Measurements from ENCODE around the gene SOCS3. TPM values are rescaled to one million over a fixed set of nuclear protein-coding genes. Genes with fewer than 3 reads are reported as not detected.
"Not testable (repeated sequence)": the region's sequence is repeated elsewhere in the genome, so short reads cannot be mapped to it uniquely, and the experiment has no call there.

Gene SOCS3
- polyA plus RNA-seq, 12 donors = 6.8 to 100 (median 18.8) TPM; not detected in 1

DNA sequence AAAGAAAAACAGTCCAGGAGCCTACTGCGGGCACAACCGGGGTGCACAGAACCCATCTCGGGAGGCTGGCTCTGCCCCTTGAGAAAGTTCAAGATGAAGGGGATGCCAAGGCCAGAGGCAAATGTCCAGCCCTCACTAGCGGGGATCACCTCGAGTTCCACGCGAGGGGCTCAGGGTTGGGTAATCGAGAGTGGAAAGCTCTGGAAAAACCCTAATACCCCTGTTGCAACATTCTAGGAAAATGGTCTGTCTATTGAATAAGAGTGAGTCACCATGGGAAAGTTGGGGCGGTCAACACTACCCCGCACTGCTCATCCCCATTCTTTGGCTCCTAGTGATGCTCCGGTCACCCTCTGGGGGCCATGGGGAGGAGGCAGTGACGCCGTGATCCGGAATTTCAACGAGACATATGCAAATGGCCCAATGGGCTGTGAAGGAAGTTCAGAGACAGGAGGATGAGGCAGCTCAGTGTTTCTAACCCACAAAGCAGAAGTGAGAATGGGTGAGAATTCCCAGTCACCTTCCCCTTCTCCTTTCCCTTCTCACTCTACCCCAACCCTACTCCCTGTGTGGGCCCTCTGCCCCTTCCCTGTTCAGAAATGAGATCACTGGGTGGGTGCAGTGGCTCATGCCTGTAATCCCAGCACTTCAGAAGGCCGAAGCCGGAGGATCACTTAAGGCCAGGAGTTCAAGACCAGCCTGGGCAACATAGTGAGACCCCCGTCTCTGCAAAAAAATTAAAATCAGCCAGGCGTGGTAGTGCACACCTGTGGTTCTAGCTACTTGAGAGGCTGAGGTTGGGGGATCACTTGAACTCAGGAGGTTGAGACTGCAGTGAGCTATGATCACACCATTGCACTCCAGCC lies 22.4 kb downstream of the SOCS3 start:
- DNase-seq = no peak

DNA sequence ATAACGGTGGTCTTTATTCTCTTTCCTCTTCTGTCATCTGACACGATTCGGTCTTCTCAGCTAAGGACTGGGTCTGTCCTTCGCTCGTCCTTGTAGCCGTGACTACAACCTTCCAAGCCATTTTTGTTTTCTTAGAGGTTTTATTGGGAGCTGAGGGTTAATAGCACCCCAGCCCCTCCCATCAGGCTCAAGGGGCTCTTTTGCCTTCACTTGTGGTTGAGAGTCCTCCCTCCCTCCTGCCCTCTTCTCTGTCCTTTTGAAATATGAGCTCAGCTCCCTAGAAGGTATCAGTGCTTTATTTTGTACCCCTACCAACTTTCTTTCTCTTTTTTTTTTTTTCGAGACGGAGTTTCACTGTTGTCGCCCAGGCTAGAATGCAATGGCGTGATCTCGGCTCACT lies 24.7 kb downstream of the SOCS3 start:
- DNase-seq = no peak

GRCh38 chr17:78332991-78333390 lies 26.9 kb downstream of the SOCS3 start:
- DNase-seq = no peak

DNA sequence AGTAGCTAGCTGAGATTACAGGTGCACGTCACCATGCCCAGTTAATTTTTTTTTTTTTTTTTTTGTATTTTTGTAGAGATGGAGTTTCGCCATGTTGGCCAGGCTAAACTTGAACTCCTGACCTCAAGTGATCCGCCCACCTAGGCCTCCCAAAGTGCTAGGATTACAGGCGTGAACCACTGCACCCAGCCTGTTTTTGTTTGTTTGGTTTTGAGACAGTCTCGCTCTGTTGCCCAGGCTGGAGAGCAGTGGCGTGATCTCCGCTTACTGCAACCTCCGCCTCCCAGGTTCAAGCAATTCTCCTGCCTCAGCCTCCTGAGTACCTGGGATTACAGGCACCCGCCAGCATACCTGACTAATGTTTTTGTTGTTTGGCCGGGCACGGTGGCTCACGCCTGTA lies 28.5 kb downstream of the SOCS3 start:
- not testable (repeated sequence) for DNase-seq

GRCh38 chr17:78330570-78331224 lies 29.2 kb downstream of the SOCS3 start:
- DNase-seq = no peak

DNA sequence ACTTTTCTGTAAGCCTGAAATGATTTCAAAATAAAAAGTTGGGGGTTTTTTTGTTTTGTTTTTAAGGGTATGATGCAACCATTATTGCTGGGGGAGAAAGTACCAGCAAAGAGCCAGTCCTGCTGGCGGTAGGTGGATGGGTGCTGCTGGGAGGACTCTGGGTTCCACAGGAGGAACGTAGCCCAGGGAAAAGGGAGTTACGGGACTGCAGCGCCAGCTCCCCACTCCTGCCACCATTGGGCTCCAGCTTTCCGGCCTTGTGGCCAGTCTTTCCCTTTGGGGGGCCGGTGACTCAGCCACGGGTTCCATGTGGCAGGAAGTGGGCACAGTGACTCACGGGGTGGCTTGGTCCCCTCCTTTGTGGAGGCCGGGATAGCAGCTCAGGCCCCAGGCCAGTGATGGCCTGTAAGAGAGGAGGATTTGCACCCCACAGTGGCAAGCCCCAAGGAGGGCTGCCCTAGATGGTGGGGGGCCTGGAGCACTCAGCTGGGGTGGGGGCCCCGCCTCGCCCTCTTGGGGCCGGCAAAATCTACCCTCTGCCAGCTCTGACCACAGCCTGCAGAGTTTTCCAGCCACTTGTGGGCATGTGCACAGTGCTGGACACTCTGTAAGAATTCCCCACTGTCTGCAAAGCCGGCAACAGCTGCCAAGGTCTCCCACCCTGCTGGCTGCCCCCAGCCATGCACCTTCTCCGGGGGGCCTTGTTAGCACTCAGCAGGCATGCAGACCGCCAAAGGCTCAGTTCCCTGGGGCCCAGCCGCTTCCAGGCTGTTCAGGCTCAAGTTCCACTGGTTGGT lies 30.4 kb downstream of the SOCS3 start:
- no peak for DNase-seq

DNA sequence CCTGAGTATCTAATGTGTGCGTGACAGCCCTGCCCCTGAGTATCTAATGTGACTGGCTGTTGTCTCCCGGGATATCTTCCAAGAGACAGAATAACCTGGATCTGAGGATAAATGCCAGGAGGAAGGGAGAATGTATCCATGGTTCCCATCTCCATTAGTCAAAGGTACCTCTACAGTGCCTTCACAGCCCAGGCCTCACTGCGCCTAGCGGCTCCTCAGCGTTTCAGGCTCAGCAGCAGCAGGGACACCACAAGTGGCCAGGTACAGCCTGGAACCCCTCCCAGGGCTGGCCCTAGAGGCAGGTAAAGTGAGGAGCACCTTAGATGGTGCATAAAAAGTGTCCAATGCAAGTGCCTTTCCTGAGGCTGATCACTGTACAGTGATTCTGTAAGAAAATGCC lies 32.0 kb downstream of the SOCS3 start:
- DNase-seq = no peak

DNA sequence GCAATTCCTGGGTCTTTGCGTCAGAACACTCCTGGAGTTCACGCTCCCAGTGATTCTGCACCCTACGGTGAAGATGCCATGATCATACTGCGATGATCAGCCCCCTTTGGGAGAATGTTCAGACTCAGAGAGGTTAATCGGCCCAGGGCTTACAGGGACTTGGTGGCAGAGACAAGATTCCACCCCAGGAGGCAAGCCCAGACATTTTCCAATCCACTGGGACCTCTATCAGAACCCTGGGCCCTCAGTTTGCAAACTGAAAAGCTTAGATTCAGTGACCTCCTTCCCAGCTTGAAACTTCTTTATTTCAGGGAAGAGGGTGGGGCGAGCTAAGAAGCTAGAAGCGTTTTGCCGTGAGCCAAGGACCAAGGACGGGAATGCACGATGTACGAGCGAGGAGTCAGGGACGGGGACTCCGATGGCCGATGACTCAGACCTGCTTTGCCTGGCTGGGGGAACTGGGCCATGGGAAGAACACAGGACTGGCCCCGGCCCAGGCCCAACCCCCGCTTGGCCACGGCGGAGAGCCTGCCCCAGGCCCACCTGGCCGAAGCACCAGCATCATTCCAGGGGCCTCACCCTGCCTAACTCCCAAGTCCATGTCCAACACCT lies 34.7 kb downstream of the SOCS3 start:
- no peak for DNase-seq

- peak; percentile 96 for DNase-seq
Measured at GRCh38 chr17:78324391-78325075, 35.3 kb downstream of the SOCS3 start.

DNA sequence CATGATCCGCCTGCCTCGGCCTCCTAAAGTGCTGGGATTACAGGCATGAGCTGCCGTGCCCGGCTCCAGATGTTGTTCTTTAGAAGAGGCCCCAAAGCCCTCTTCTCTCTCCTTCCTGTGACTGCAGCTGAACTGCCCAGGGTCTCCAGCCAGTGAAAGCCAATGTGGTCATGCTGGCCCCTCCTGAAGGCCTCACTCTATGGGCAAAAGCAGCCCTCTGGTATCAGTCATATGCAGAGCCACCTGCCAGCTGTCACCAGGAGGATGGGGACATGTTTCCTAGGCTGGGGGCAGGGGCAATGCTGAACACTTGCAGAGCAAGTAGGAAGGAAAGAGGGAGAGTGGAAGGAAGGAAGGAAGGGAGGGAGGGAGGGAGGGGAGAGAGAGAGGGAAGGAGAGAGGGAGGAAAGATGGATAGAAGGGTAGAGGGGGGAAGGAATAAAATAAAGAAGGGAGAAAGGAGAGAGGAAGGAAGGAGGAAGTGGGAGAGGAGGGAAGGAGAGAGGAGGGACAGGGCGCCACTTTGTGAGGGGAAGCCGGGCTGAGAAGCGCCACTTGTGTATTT lies 36.0 kb downstream of the SOCS3 start:
- DNase-seq = no peak

GRCh38 chr17:78322858-78323455 lies 36.9 kb downstream of the SOCS3 start:
- no peak for DNase-seq

DNA sequence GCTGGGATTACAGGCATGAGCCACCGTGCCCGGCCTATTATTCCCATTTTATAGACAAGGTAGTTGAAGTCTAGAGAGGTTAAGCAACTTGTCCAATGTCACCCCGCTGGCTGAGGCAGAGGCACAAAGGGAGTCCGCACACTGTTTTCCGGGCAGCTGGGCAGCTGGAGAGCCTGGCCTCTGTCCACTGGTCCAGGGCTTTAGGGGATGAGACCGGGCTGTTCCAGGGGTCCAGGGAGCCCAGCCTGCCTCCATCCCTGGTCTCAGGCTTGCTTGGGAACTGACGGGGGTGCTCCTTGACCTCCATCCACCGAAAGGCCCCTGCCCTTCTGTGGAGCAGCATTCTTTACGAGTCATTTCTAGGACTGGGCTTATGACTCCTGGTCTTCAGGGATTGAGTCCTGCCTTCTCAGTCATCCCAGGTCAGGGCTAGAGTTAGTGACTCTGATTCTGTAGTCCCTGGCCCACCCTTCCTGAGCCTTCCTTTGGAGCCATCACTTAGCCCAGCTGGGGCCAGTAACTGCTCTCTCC lies 37.5 kb downstream of the SOCS3 start:
- no peak for DNase-seq

DNA sequence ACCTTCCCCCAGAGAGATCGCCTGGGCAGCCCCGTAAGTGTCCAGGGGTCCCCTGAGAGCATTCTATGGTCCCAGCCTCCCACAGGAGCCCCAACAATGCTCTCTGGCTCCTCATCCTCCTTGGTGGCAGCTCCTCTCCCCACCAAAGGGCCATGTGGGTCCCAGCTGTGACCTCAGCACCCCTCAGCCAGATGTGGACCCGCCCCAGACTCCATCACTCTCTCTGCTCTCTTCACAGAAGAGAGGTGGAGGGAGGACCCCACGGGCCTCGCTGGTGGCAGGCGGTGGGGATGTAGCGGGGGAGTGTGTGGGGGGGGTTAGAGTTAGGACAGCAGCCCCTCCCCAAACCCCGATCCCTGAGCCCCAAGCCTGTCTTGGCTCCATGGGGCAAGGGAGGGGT lies 41.0 kb downstream of the SOCS3 start:
- no peak for DNase-seq

DNA sequence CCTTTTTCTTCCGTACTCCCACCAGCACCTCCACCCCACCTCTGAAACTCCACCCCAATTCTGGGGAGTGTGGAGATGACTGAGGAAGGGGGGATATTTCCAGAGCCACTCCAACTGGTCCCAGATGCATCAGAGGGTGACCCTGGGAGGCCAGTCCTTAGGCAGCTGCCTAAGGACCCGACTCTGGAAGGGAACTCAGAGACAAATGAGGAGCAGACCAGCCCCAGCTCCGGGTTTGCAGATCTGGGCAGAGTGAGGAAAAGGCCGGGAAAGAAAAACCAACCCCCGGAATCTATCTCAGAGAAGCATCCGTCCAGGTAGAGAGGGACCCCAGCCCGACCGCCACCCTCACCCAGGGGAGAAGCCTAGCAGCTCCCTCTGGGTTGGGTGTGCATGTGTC lies 41.5 kb downstream of the SOCS3 start:
- no peak for DNase-seq

- no peak for DNase-seq
Measured at GRCh38 chr17:78317794-78318400, 42.0 kb downstream of the SOCS3 start.

DNA sequence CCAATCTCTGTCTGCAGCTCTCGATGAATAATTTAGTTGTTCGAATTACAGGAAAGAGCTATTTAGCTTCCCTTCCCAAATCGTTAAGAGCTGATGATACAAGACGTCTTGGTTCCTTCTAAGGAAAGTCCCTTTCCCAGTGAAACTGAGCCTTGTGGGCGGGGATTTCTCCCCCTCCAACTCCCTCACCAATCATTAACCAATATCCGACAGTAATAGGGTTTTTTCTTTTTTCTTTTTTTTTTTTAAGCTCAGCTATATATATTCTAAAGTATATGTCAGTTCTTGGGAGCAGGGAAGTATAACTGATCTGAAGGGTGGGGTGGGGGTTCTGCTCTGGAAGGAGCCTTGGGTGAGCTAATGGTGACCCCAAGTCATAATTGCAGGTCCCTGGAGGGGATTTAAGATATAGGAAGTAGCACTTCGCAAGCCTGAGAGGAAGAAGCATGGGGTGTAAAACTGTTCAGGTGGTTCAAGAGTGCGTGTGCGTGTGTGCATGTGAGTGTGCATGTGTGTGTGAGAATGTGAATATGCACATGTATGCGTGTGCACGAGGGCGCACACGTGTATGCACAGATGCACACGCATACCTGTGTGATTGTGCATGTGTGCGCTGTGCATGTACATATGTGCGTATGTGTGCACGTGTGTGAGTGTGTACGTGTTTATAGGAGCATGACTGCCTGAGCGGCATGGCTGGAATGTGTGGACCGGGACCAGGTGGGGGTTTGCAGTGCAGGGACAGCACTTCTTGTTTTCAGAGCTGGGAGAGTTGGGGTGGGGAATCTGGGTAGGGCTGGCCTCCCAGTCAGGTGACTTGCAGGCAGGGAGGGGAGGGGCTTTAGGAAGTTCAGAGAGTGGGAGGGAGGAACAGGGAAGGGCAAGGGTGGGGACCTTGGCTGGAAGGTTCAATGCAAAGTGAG lies 42.7 kb downstream of the SOCS3 start:
- no peak for DNase-seq

DNA sequence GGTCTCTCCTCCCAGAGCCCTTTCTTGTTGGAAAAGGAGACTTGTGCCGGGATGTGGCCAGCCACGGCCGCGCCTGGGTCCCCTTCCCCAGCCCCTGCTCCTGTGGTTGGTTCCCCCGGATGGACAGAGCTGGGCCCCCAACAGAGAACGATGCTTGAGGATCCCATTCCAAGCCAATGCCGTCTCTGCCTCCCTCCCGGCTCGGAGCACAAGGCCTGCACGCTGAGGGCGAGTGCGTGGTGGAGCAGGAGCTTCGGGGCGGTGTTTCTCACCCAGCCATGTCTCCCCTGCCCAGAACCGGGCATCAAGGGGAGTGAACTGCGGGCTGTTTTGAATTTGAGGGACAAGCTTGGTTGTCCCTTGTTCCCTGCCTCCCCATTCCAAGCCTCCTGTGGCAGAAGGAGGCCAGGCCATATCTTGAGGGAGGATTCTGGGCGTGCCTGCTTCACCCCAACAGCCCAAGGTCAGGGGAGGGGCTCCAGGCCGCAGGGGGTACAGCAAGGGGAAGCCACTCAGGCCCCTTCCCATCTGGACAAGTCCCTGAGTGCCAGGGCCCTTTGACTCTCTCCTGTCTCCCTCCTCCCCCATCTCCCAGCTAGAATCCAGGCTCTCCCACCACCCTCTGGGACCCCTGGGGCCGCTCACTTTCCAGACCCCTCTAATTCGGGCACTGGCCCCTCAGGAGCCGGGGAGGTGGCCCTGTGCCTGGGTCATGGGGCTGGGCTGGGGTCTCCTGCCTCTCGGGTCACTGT lies 43.6 kb downstream of the SOCS3 start:
- no peak for DNase-seq
